OCI-LY7 (cell line): ENCODE measurements around the gene PARD3B. TPM values are rescaled to one million over a fixed set of nuclear protein-coding genes. Genes with fewer than 3 reads are reported as not detected.

ENCODE experiments used
- BruUV-seq: library from RNA; stranded (reverse); fragments of 400-500 nt; replicated peaks from 2 replicates; lab custom pipeline; 2021; lab: Mats Ljungman, UMichigan
- CTCF ChIA-PET: fragments of 300-600 bp; sonication (Branson Sonifier 250); formaldehyde crosslinking; loops from one replicate; lab custom pipeline; 2022; ENCODE audit warnings: antibody characterized with exemption; ENCODE audit not compliant: unreplicated experiment; lab: Charles Lee
- POLR2A ChIA-PET: fragments of 300-600 bp; sonication (Branson Sonifier 250); formaldehyde crosslinking; loops from one replicate; lab custom pipeline; 2022; ENCODE audit warnings: antibody characterized with exemption; lab: Charles Lee
- DNase-seq: peaks from one replicate; pipeline ENCODE4 v3.0.0-alpha.2; 2015; ENCODE audit warnings: low spot score
- H2AFZ ChIP-seq: fragments of 200-600 bp; sonication (generic), shearing (Covaris generic); 2 replicates; pipeline ENCODE4 v1.6.1; 2014; ENCODE audit warnings: mild to moderate bottlenecking, antibody characterized with exemption, low read length, moderate library complexity
- H3K27ac ChIP-seq: fragments of 200-600 bp; sonication (generic); 2 replicates; pipeline ENCODE4 v1.5.1; 2014; ENCODE audit warnings: mixed run types, low read depth, mild to moderate bottlenecking, moderate library complexity, low read length, inconsistent platforms; ENCODE audit not compliant: poor library complexity, severe bottlenecking
- H3K36me3 ChIP-seq: fragments of 200-600 bp; sonication (generic); 2 replicates; pipeline ENCODE4 v1.6.1; 2014; ENCODE audit warnings: mild to moderate bottlenecking, antibody characterized with exemption, low read length, moderate library complexity, mixed read lengths; ENCODE audit not compliant: insufficient read depth
- H3K4me1 ChIP-seq: fragments of 200-600 bp; sonication (generic); 2 replicates; pipeline ENCODE4 v1.5.1; 2014; ENCODE audit warnings: mild to moderate bottlenecking, low read length; ENCODE audit not compliant: insufficient read depth, poor library complexity, severe bottlenecking
- H3K4me2 ChIP-seq: fragments of 200-600 bp; sonication (generic); 2 replicates; pipeline ENCODE4 v1.6.1; 2014; ENCODE audit warnings: mild to moderate bottlenecking, low read length
- H3K4me3 ChIP-seq: fragments of 200-600 bp; sonication (generic); 2 replicates; pipeline ENCODE4 v1.5.1; 2014; ENCODE audit warnings: mild to moderate bottlenecking, low read depth, low read length; ENCODE audit not compliant: poor library complexity, severe bottlenecking
- H3K79me2 ChIP-seq: fragments of 200-600 bp; sonication (generic); 2 replicates; pipeline ENCODE4 v1.6.1; 2016; ENCODE audit warnings: low read depth, mild to moderate bottlenecking, low read length, moderate library complexity, mixed read lengths; ENCODE audit not compliant: insufficient read depth
- H3K9me2 ChIP-seq: fragments of 200-600 bp; sonication (generic); 2 replicates; pipeline ENCODE4 v1.6.1; 2016; ENCODE audit warnings: mild to moderate bottlenecking, low read length, mixed read lengths; ENCODE audit not compliant: insufficient read depth
- H3K9me3 ChIP-seq: fragments of 200-600 bp; sonication (generic); 2 replicates; pipeline ENCODE4 v1.6.1; 2014; ENCODE audit warnings: mild to moderate bottlenecking, mixed run types, low read length, mixed read lengths
- H4K20me1 ChIP-seq: fragments of 200-600 bp; sonication (generic); 2 replicates; pipeline ENCODE4 v1.6.1; 2014; ENCODE audit warnings: mild to moderate bottlenecking, antibody characterized with exemption, low read length, moderate library complexity, mixed read lengths; ENCODE audit not compliant: insufficient read depth
- CTCF ChIP-seq: fragments of 200-600 bp; sonication (generic); conservative IDR thresholded peaks from 2 replicates; pipeline ENCODE4 v1.5.1; 2014; ENCODE audit warnings: mild to moderate bottlenecking, antibody characterized with exemption, low read length, moderate library complexity, mixed read lengths
- EZH2phosphoT487 ChIP-seq: fragments of 200-600 bp; sonication (generic); IDR thresholded peaks from 2 replicates; pipeline ENCODE4 v1.6.1; 2018; ENCODE audit warnings: low read depth, borderline replicate concordance, mild to moderate bottlenecking, mixed run types, antibody characterized with exemption, low read length, moderate library complexity, mixed read lengths
- intact Hi-C: fragments of 100-400 bp; cut with micrococcal nuclease; formaldehyde crosslinking; loops from one replicate; pipeline ENCODE4 v1.10.0; 2022; ENCODE audit not compliant: unreplicated experiment
- total RNA-seq, 2 experiments: library from RNA; depleted of rRNA in 1 of 2; stranded (reverse); fragments of >200 nt in 1 of 2; shearing (Covaris generic) in 1 of 2; gene quantifications; 2 replicates each; pipeline ENCODE4 v1.2.3, GENCODE V29; 2014 to 2022

PARD3B gene
- total RNA-seq, 2 experiments from 2014 or later, result not detected

- intact Hi-C loops, result no loop called here
- no peak overlapping the region for H3K4me2 ChIP-seq
- H3K27ac ChIP-seq, result no peak overlapping the region
- DNase-seq, result no peak
- POLR2A ChIA-PET, result interaction anchor here (0.8 kb wide), 1 partner anchor 29 kb away, joined by 3 read pairs; no protein-coding TSS in a partner anchor
- H4K20me1 ChIP-seq, result no peaks in the 10 kb centered on the region
- TF ChIP-seq CTCF (no peak), EZH2phosphoT487 (no peak)
- H3K79me2 ChIP-seq, result no peaks in the 10 kb centered on the region
- H3K4me3 ChIP-seq, result no peak overlapping the region
- no peaks in the 10 kb centered on the region for H3K36me3 ChIP-seq
- CTCF ChIA-PET, result no interaction called here
- H3K9me3 ChIP-seq, result no peaks in the 10 kb centered on the region
- no peaks in the 10 kb centered on the region for H3K9me2 ChIP-seq
- H2AFZ ChIP-seq, result no peak overlapping the region
- no TSS peak for BruUV-seq
- H3K4me1 ChIP-seq, result no peaks in the 10 kb centered on the region
Observed at GRCh38 chr2:204849892-204850291, 304.6 kb downstream of the PARD3B start.

GRCh38 chr2:204850581-204850980 lies 305.3 kb downstream of the PARD3B start:
- CTCF ChIA-PET, result no interaction called here
- no peak for TF ChIP-seq EZH2phosphoT487
- no peak for TF ChIP-seq CTCF
- Histone ChIP-seq H3K9me3 (no peaks in the 10 kb centered on the region), H2AFZ (no peak overlapping the region), H3K4me1 (no peaks in the 10 kb centered on the region), H4K20me1 (no peaks in the 10 kb centered on the region), H3K9me2 (no peaks in the 10 kb centered on the region), H3K4me3 (no peak overlapping the region), H3K79me2 (no peaks in the 10 kb centered on the region), H3K27ac (no peak overlapping the region), H3K4me2 (no peak overlapping the region), H3K36me3 (no peaks in the 10 kb centered on the region)
- intact Hi-C loops, result no loop called here
- BruUV-seq, result no TSS peak
- no peak for DNase-seq
- POLR2A ChIA-PET, result no interaction called here

- DNase-seq, result no peak
- no peak overlapping the region for H3K4me2 ChIP-seq
- intact Hi-C loops, result no loop called here
- H3K4me3 ChIP-seq, result no peak overlapping the region
- no peaks in the 10 kb centered on the region for H3K9me2 ChIP-seq
- H3K27ac ChIP-seq, result no peak overlapping the region
- H3K36me3 ChIP-seq, result no peaks in the 10 kb centered on the region
- H3K4me1 ChIP-seq, result no peaks in the 10 kb centered on the region
- TF ChIP-seq EZH2phosphoT487 (no peak), CTCF (no peak)
- H2AFZ ChIP-seq, result no peak overlapping the region
- H3K9me3 ChIP-seq, result no peaks in the 10 kb centered on the region
- no peaks in the 10 kb centered on the region for H3K79me2 ChIP-seq
- ChIA-PET CTCF (no interaction called here), POLR2A (no interaction called here)
- H4K20me1 ChIP-seq, result no peaks in the 10 kb centered on the region
- no TSS peak for BruUV-seq
Observed at GRCh38 chr2:204853905-204854304, 308.6 kb downstream of the PARD3B start.
